NOMO-1 treated with dmso at 0.1 percent for 144 hours (cell line): ENCODE results near the gene ELL2.
A peak's percentile ranks its signal among the peaks of the same experiment; 100 is the strongest.
"Not testable (repeated sequence)": the region's sequence is repeated elsewhere in the genome, so short reads cannot be mapped to it uniquely, and the experiment has no call there.

Source experiments
- DNase-seq: peaks from one replicate; lab custom pipeline; 2025; ENCODE audit not compliant: unreplicated experiment; lab: John Stamatoyannopoulos, UW

The ELL2 gene

DNA sequence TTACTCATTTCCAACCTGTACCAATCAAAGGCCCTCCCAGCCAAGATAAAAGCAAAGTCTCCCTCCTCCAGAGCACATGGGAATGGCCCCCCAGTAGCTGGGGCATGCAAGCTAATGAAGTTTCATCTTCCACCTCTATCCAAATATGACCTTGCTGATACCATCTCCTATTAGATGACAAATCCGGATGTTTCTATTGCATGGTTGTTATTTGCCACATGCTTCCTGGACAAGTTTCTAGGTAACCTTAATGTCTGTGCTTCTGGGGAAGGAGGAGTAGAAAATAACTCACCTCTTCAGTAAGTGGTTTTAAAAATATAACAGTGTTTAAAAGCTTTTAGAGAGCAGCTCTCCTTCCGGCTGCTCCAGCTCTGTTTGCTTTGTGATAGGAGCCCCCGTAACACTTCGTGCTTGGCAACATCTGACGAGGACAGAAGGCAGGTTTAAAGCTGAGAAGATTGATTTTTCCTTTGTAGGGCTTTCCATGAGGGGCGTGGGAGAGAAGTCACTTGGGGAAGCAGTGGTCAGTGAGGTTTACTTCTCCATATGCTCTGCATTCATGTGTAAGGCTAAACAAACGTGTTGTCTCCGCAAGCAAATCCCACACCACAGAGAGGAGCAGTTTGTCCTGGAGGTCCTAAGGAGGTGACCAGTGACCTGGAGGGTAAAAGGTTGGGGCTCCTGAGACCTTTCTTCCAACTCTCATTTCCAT, 98.8 kb downstream of the ELL2 start:
- no peak for DNase-seq

DNA sequence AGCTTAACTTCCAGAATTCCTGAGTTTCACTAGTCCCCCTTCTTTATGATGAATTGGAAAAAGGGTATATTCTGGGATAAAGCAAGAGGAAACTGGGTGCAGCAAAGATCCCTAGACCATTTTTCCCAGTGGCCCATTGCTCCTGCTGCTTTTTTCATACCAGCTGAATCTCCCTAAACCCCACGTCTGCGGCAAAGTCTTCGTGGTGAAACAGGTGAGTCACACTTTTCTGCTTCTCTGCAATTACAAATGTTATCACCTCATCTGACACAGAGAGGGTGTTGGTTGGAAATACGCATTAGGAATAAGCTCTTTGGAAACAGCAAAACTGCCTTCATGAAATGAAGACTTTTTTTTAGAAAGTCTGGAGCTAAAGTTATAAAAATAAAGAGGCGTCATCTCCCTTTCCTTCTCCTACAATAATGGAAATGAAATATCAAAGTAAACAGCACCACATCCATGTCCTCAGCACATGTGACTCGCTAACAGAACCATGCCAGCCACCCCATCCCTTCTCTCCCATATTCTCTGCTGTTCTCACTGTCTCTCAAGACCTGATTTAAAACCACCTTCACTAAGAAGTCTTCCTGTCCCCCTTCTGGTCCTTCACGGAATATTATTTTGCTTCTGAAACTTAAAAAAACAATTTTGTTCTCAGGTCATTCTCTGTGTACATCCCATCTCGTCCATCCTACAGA, 99.6 kb downstream of the ELL2 start:
- no peak for DNase-seq

GRCh38 chr5:95861221-95861863, 100.3 kb downstream of the ELL2 start:
- DNase-seq: peak; percentile 69

DNA sequence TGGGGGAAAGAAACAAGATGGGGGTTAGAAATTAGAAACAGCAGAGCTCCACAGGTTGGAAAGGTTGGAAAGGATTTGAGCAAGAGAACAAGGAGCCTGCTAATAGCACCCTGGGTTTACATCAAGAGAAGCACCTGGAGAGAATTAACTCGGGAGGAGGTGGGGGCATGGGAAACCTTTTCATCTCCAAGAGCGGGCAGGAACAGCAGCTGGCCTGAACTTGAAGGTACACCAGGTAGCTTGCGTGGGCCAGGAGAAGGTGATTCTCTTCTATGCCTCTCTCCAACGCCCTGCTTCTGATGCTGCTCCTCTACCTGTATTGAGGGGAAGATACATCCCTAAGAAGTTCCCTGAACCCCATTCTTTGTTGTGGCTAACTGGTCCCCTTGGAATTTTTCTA, 102.0 kb downstream of the ELL2 start:
- DNase-seq: no peak

DNA sequence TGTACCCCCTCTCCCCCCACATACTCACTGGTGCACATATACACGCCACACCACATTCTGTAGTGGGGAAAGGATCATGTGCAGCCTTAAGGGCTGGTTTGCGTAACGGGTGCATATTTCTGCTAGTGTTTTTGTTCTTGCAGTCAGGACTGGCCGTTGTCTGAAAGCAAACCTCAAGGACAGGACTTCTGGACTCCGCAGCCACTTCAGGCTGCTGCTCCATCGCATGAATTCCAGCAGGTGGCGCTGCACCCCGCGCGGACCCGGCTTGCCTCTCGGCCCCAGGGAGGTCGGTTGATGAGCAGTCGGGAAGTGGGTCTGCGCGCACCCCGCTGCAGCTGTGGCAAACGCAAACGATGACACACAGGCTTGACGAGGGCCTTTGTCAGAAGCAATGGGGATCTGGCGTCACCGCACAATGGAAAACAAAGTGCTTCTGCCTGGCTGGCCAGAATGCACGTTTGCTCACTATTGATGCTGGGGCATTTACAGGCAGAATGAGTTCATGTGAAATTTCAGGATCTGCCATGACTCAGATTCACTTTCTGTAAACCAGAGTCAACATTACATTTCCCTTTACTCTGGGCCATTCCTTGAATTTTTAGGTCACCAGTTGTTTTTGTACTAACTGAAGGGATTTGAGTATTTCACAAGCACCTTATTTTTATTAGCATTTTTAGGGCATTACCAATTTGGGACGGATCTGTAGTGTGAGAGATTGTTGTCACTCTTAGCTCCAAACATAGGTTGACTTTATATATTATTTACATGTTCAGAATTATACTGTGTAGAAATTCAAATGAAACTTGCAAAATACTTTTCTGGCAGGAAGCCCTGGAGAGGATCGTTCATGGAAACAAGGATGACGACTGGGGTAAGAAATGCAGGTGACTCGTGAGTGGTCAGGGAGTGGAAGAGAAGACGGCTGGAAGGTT, 102.7 kb downstream of the ELL2 start:
- peak; percentile 84 for DNase-seq

DNA sequence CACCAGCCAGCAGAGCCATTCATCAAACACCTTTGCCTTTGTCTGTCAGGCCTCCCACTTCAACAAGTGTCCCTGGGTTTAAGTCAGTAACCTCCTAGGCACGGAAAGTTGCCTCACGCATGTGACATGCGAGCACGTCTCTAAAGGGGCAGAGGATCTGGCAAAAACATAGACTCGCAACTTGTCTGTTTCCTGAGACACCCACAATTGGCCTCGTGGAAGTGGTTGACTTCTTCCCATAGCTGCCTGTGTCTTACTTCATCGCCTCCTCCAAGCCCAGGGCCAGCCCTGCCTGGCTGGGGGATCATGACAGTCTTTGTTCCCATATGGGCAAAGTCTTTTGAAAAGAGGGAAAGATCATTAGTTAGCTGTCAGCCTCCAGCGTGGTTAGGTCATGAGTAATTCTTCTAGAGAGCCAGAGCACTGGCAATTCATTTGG, 103.6 kb downstream of the ELL2 start:
- no peak for DNase-seq

GRCh38 chr5:95857185-95857945, 104.3 kb downstream of the ELL2 start:
- DNase-seq: no peak

GRCh38 chr5:95856501-95856981, 105.1 kb downstream of the ELL2 start:
- no peak for DNase-seq

DNA sequence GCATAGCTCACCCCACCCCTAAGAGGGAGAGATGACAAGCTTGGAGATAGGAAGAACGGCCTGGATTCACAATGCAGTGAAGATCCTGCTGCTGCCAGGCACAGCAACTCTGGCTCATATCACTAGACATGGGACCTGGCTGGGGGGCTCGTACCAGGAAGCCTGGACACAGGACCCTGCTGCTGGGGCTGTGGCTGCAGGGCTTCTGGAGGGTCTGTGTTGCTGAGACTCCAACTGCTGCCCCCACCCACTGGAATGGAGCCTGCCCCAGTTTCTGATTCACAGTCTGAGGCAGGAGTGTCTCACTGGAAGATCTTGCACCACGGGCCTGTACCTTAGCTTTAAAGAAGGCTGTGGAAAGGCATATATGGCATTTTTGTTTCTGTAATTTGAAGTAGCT, 108.2 kb downstream of the ELL2 start:
- DNase-seq: no peak

DNA sequence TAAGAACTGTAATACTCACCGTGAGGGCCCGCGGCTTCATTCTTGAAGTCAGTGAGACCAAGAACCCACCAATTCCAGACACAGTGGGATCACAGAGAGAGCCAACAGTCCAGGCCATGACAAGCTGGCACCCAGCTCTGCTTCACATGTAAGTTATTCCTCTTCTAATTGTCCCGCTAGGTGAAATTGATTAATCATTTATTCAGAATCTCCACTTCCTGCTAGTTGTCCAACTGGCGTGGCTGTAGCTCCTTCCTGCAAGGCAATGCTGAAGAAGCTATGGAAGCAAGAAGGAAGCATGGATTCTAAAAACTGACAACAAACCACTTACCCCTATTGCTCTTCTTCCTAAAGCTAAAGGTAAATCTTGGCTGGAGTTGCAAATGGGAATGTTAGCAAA, 109.1 kb downstream of the ELL2 start:
- DNase-seq: no peak

DNA sequence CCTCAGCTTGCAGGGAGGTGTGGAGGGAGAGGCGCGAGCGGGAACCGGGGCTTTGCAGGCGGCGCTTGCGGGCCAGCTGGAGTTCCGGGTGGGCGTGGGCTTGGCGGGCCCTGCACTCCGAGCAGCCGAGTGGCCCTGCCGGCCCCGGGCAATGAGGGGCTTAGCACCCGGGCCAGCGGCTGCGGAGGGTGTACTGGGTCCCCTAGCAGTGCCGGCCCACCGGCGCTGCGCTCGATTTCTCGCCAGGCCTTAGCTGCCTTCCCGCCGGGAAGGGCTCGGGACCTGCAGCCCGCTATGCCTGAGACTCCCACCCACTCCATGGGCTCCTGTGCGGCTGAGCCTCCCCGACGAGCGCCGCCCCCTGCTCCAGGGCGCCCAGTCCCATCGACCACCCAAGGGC, 110.5 kb downstream of the ELL2 start:
- not testable (repeated sequence) for DNase-seq

DNA sequence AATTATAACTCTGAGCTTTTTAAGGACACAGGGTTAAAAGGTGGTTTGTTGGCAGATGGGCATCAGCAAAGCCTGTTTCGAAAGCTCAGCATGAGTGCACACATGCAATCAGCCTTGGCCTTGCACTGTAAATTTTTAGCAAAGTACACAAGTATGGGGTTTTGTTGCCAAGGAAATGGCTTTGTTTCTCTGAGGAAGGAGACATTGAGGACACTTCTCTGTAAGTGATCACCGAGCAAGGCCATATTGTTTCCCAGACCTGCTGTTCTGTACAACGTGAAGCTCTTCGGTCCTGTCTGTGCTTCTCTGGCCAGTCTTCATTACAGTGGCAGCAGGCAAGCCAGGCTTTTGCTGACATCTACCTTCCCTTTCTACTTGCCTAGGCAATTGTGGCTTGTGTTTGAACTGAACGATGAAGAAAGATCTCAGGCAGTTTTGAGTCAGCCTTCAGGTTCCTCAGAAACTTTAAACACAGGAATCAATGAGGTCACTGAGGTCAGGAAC, 111.2 kb downstream of the ELL2 start:
- DNase-seq: no peak

DNA sequence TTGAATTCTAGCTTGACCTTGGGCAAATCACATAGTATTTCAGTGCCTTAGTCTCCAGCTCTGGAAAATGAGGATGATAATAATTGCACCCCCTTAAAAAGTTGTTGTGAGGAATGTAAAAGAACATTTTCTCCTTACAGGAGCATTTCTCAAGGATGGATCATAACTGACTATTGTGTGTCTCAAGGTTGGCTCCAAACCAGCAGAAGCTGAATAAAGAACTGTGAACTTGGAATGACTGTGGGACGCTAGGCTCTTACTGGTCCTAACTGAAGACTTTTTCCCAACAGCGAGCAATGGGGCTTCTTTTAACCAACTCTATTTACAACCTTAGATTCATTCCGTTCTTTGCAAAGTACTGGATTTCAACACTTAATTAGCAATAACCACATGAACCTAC, 113.0 kb downstream of the ELL2 start:
- DNase-seq: no peak

DNA sequence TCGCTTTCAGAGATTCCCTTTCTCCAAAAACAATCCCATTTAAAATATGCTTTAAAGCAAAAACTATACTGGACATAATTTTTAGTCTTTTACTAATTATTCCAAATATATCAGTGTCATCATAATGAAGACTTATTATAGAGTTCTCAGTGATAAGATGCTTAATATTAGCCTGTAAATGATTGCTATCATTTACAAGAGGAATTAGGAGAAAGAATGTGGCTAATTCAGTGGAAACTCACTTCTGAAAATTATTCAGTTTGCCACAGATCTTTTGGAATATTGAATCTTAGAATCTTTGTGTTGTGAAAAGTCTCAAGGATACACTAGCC, 114.4 kb downstream of the ELL2 start:
- no peak for DNase-seq

GRCh38 chr5:95846554-95847260, 114.9 kb downstream of the ELL2 start:
- no peak for DNase-seq

DNA sequence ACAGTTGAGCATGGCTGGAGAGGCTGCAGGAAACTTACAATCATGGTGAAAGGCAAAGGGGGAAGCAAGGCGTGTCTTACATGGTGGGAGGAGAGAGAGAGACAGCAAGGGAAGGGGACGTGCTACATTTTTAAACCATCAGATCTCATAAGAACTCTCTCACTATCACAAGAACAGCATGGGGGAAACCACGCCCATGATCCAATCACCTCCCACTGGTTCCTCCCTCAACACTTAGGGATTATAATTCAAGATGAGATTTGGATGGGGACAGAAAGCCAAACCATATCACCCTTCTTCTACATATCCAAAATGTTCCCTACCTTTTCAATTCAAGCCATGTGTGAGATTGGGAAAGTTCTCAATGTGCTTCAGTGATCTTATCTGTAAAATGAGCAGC, 116.3 kb downstream of the ELL2 start:
- no peak for DNase-seq

DNA sequence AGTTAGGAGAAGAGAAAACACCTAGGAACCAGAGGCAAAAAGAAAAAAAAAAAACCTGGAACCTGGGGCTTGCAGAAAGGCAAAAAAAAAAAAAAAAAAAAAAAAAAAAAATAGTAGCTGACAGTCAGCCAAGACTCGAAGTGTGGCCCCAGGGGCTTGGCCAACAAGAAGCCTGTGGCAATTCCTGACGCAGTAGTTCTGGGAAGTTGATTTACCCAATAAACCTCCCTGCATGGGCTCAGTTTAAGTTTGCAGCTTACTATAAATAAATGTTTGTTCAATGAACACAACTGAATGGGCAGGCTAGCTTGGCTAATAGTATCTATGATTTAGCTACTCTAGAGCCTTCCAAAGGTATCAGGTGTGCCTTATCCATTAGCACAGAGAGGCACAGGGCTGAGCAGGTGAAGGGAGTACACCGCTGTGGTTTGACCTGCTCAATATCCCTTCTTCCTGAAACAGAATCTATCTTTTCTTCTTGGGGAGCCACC, 117.9 kb downstream of the ELL2 start:
- no peak for DNase-seq

DNA sequence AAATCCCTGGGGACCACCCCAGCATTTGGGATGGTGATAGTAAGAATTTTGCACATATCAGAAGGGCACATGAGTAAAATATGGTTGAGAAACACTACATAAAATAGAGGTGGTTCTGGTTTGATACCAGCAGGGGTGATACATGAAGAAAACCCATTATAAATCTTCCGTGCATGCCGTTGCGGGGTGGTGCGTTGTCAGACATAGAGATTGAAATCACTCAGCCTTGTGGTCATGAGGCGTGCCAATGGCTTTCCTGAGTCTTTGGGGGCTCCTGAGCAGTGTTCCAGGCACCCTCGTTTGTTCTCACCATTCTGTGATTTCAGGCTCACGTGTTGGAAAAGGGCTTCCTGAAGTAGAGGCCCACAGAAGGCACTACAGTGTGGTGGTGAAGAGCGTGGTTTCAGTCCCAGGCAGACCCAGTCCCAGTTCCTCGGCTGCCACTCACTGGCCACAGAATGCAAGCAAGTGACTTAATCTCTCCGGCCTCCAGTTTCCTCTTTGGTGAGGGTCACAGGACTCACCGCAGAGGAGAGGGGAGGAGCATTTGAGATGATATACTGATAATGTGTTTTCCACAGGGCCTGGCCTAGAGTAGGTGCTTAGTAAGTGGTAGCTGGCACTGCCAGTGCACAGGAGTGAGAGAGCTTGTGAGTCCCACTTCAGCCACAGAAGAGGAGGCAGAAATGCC, 118.7 kb downstream of the ELL2 start:
- DNase-seq: peak; percentile 92
